Gastroesophageal sphincter (tissue), 3 donors: ENCODE data around the gene GABRG3.

Source experiments
- CTCF ChIP-seq, 4 experiments: fragments of 200-600 bp in 2 of 4; fragments of 450-650 bp in 2 of 4; sonication (generic) in 1 of 4; IDR thresholded peaks; one replicate each; pipeline ENCODE4 v1.5.1; 2017 to 2019; ENCODE audit warnings: antibody characterized with exemption in 4 of 4, mild to moderate bottlenecking in 2 of 4, moderate library complexity in 2 of 4
- EP300 ChIP-seq: sonication (generic); formaldehyde crosslinking; IDR thresholded peaks from one replicate; pipeline ENCODE4 v1.6.1; 2017; ENCODE audit warnings: antibody characterized with exemption, mild to moderate bottlenecking
- POLR2A ChIP-seq, 2 donors: fragments of 450-650 bp; IDR thresholded peaks; one replicate each; pipeline ENCODE4 v1.6.1; 2017; ENCODE audit warnings: antibody characterized with exemption in 2 of 2, mild to moderate bottlenecking in 2 of 2, moderate library complexity in 1 of 2
- POLR2AphosphoS5 ChIP-seq: sonication (generic); formaldehyde crosslinking; IDR thresholded peaks from one replicate; pipeline ENCODE4 v1.6.1; 2017; ENCODE audit warnings: antibody characterized with exemption

GRCh38 chr15:27341780-27342343 lies 370.9 kb downstream of the GABRG3 start:
- TF ChIP-seq CTCF (IDR thresholded peaks at IDR 0.05) = no peak
- TF ChIP-seq POLR2AphosphoS5 = no peak
- no peak for TF ChIP-seq POLR2A (IDR thresholded peaks at IDR 0.05)
- no peak for TF ChIP-seq EP300
